Psoas muscle (tissue), 8 donors: ENCODE results near the gene MAP6. TPM values are rescaled to one million over a fixed set of nuclear protein-coding genes. Genes with fewer than 3 reads are reported as not detected.

ENCODE experiments used
- ATAC-seq, 4 donors: fragments of 200-7000 bp; cut with Tn5 transposase; one replicate each; pipeline ENCODE4 v1.9.1; 2020; ENCODE audit warnings: moderate library complexity in 3 of 4, mild to moderate bottlenecking in 2 of 4
- DNase-seq, 2 donors: peaks; one replicate each; pipeline ENCODE4 v3.0.0-alpha.2; 2020
- H3K27ac ChIP-seq: fragments of 200-600 bp; one replicate; pipeline ENCODE4 v1.8.0; 2022
- H3K27me3 ChIP-seq, 3 donors: fragments of 200-600 bp in 1 of 3; one replicate each; pipeline versions ENCODE4 v1.6.1 to v1.8.0; 2013 to 2022; ENCODE audit warnings: low read length in 2 of 3, mild to moderate bottlenecking in 2 of 3, moderate library complexity in 1 of 3; ENCODE audit not compliant: insufficient read depth in 3 of 3
- H3K36me3 ChIP-seq, 2 donors: fragments of 200-600 bp in 1 of 2; one replicate each; pipeline versions ENCODE4 v1.6.1 to v1.8.0; 2013 to 2022; ENCODE audit warnings: low read depth in 1 of 2, mild to moderate bottlenecking in 1 of 2, moderate library complexity in 1 of 2; ENCODE audit not compliant: insufficient read depth in 1 of 2
- H3K4me1 ChIP-seq: fragments of 200-600 bp; one replicate; pipeline ENCODE4 v1.8.0; 2022
- H3K4me3 ChIP-seq: fragments of 200-600 bp; one replicate; pipeline ENCODE4 v1.8.0; 2022; ENCODE audit warnings: mild to moderate bottlenecking
- H3K9me3 ChIP-seq: fragments of 200-600 bp; one replicate; pipeline ENCODE4 v1.8.0; 2022
- WGBS, 3 donors: extraction: QIAGEN DNeasy Blood & Tissue Kit; methylation state at CpG; one replicate each; pipeline versions ENCODE4 v1.1.6 to v1.1.7; 2013; 5-methylcytosine and 5-hydroxymethylcytosine counted together
- intact Hi-C, 2 donors: fragments of 100-400 bp; cut with DNase I; formaldehyde crosslinking; loops; one replicate each; pipeline versions ENCODE4 v1.11.0 to v1.14.2; 2022
- polyA plus RNA-seq, 3 donors: library from polyadenylated mRNA; stranded (reverse); fragments of 200-250 nt; gene quantifications; one replicate each; pipeline ENCODE4 v1.2.3, GENCODE V29; 2013
- total RNA-seq, 4 donors: library from RNA; stranded (reverse); fragmentation: NEBNext Ultra II Directional in 2 of 4; extraction: Animal tissue kit (Norgen Biotek cat#: 25700) in 2 of 4; gene quantifications; one replicate each; pipeline versions ENCODE4 v1.2.1 to v1.2.4, GENCODE V29; 2021 to 2023
- TF ChIP-seq, protein P1 (sequence below): fragments of 200-600 bp; IDR thresholded peaks from one replicate; pipeline ENCODE4 v1.8.0; 2022; ENCODE audit warnings: antibody characterized with exemption
- donor health status: healthy with polysubstance abuse.
- donor health status: DM: no; HTN: no; CAD: no; lungs with moderate emphysema.
- donor health status: Bipolar disorder and iron deficiency.
- donor health status: healthy.
- donor health status: DM: yes; HTN: yes; CAD: no.
- donor health status: DM: no; HTN: no; CAD: no.
- donor health status: DM: no; HTN: no; CAD: no.
- donor health status: DM: yes; HTN: yes; CAD: no.

Gene MAP6
- total and polyA plus RNA-seq, 7 donors = 0.14 to 0.56 (median 0.26) TPM

DNA sequence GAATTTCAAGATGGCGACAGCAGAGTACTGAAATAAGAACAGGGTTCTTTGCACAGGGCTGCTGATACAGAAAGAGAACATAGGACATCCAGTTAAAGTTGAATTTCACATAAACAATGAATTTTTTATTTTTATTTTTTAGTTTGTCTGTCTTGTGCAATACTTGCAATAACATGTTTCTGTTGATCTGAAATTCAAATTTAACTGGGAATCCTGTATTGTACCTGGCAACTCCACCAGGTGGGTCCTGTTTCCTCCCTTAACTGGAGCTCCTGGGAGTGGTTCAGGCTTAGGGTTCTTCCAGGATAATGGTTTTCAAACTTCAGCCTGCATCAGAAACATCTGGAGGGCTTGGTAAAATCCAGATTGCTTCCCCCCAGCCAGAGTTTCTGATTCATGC is 121.7 kb downstream of the MAP6 start:
- WGBS, 3 donors = 93 to 100% (median 94%) methylated on average over 1 of the region's 1 CpG
- no peaks in the 10 kb centered on the region for H3K36me3 ChIP-seq
- intact Hi-C loops = loop anchor here (1.0 to 5.0 kb wide), 5 partner anchors 30 to 320 kb away; partner anchors contain the start of gene DGAT2 (in 1 of the 2)
- no peaks in the 10 kb centered on the region for H3K9me3 ChIP-seq
- no peak overlapping the region for H3K4me3 ChIP-seq
- ATAC-seq (no peak), DNase-seq (no peak)
- H3K27me3 ChIP-seq = no peaks in the 10 kb centered on the region
- H3K27ac ChIP-seq = no peak overlapping the region
- H3K4me1 ChIP-seq = no peaks in the 10 kb centered on the region
- TF ChIP-seq, protein P1, sequence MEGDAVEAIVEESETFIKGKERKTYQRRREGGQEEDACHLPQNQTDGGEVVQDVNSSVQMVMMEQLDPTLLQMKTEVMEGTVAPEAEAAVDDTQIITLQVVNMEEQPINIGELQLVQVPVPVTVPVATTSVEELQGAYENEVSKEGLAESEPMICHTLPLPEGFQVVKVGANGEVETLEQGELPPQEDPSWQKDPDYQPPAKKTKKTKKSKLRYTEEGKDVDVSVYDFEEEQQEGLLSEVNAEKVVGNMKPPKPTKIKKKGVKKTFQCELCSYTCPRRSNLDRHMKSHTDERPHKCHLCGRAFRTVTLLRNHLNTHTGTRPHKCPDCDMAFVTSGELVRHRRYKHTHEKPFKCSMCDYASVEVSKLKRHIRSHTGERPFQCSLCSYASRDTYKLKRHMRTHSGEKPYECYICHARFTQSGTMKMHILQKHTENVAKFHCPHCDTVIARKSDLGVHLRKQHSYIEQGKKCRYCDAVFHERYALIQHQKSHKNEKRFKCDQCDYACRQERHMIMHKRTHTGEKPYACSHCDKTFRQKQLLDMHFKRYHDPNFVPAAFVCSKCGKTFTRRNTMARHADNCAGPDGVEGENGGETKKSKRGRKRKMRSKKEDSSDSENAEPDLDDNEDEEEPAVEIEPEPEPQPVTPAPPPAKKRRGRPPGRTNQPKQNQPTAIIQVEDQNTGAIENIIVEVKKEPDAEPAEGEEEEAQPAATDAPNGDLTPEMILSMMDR = no peak

DNA sequence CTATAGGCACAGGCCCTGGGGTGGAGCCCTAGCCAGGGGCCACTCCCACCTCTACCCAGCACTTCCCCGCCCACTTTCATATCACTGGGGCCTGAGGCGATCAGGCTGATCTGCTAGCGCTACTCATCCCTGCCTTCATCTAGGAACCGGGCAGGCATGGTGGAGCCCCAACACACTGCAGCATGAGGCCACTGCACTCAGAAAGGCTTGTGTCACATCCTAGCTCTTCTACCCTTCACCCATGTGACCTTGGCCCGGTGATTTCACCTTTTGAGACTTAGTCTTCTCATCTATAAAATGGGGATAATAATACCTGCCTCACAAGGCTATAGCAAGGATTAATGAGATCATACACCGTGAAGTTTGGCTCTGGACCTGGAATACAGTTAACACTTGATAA is 125.0 kb downstream of the MAP6 start:
- ATAC-seq (no peak), DNase-seq (no peak)
- 93 to 96% (median 95%) methylated on average over 6 of the region's 6 CpGs for WGBS, 3 donors
- TF ChIP-seq, protein P1 = no peak
- intact Hi-C loops = no loop called here
- Histone ChIP-seq H3K4me1 (no peaks in the 10 kb centered on the region), H3K4me3 (no peak overlapping the region), H3K9me3 (no peaks in the 10 kb centered on the region), H3K27ac (no peak overlapping the region), H3K27me3 (no peaks in the 10 kb centered on the region), H3K36me3 (no peaks in the 10 kb centered on the region)

DNA sequence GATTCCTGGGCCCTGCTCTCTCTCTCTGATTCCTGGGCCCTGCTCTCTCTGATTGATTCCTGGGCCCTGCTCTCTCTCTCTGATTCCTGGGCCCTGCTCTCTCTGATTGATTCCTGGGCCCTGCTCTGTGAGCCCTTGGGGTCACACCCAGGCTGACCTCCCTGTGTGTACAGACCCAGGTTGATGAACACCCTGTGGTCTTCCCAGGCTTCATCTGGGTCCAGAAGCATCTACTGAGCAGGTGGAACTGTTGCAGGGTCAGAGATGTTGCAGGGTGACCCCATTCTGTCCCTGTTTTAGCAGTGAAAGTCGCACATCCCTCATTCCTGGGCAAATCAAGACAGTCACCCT is 126.8 kb downstream of the MAP6 start:
- H3K9me3 ChIP-seq = no peaks in the 10 kb centered on the region
- 76 to 89% (median 83%) methylated on average over 1 of the region's 1 CpG for WGBS, 3 donors
- DNase-seq (no peak), ATAC-seq (no peak)
- H3K27ac ChIP-seq = no peak overlapping the region
- intact Hi-C loops = no loop called here
- no peaks in the 10 kb centered on the region for H3K27me3 ChIP-seq
- H3K4me3 ChIP-seq = no peak overlapping the region
- TF ChIP-seq, protein P1 = no peak
- no peaks in the 10 kb centered on the region for H3K36me3 ChIP-seq
- H3K4me1 ChIP-seq = no peaks in the 10 kb centered on the region

GRCh38 chr11:75541193-75542087 is 127.4 kb downstream of the MAP6 start:
- TF ChIP-seq, protein P1 = no peak
- no peaks in the 10 kb centered on the region for H3K9me3 ChIP-seq
- no peak for DNase-seq
- no peak for ATAC-seq
- H3K4me3 ChIP-seq = no peak overlapping the region
- H3K36me3 ChIP-seq = no peaks in the 10 kb centered on the region
- intact Hi-C loops = no loop called here
- 93 to 94% (median 94%) methylated on average over 4 of the region's 4 CpGs for WGBS, 3 donors
- no peaks in the 10 kb centered on the region for H3K4me1 ChIP-seq
- no peaks in the 10 kb centered on the region for H3K27me3 ChIP-seq
- no peak overlapping the region for H3K27ac ChIP-seq
